AG09319 (cell line): ENCODE results near the gene SAMD13.

ENCODE experiments used
- DNase-seq: peaks from one replicate; pipeline ENCODE4 v3.0.0-alpha.2; 2010; ENCODE audit warnings: low read depth; ENCODE audit errors: extremely low read depth
- CTCF ChIP-seq: IDR thresholded peaks from 2 replicates; pipeline ENCODE4 v1.5.1; 2011; ENCODE audit warnings: low read depth, mild to moderate bottlenecking, inconsistent platforms, low read length, moderate library complexity

SAMD13 gene

GRCh38 chr1:84344286-84344685, 42.8 kb downstream of the SAMD13 start:
- TF ChIP-seq CTCF: no peak
- DNase-seq: no peak

GRCh38 chr1:84345220-84345619, 43.7 kb downstream of the SAMD13 start:
- no peak for TF ChIP-seq CTCF
- no peak for DNase-seq

GRCh38 chr1:84347271-84347931, 45.9 kb downstream of the SAMD13 start:
- DNase-seq: no peak
- TF ChIP-seq CTCF: no peak

- TF ChIP-seq CTCF: no peak
- no peak for DNase-seq
Measured at GRCh38 chr1:84347932-84348555, 46.5 kb downstream of the SAMD13 start.

- no peak for DNase-seq
- no peak for TF ChIP-seq CTCF
Measured at GRCh38 chr1:84348759-84349158, 47.3 kb downstream of the SAMD13 start.

- no peak for TF ChIP-seq CTCF
- DNase-seq: no peak
Measured at GRCh38 chr1:84350104-84350503, 48.6 kb downstream of the SAMD13 start.

GRCh38 chr1:84350550-84350949, 49.0 kb downstream of the SAMD13 start:
- DNase-seq: no peak
- TF ChIP-seq CTCF: no peak
